GM18951 (cell line): ENCODE measurements around the gene FARP1.

Experiments used
- POLR2A ChIP-seq: IDR thresholded peaks from 4 replicates; pipeline ENCODE4 v1.6.1; 2011; ENCODE audit warnings: mild to moderate bottlenecking; ENCODE audit not compliant: insufficient read length, insufficient read depth; ENCODE audit errors: extremely low read depth
- in situ Hi-C: fragments of 300-500 bp; cut with MboI; formaldehyde crosslinking; loops from one replicate; pipeline ENCODE4 v1.12.0; 2022; ENCODE audit warnings: low sequenced_read_pairs, mixed read lengths, inconsistent platforms; ENCODE audit not compliant: unreplicated experiment

The FARP1 gene

DNA sequence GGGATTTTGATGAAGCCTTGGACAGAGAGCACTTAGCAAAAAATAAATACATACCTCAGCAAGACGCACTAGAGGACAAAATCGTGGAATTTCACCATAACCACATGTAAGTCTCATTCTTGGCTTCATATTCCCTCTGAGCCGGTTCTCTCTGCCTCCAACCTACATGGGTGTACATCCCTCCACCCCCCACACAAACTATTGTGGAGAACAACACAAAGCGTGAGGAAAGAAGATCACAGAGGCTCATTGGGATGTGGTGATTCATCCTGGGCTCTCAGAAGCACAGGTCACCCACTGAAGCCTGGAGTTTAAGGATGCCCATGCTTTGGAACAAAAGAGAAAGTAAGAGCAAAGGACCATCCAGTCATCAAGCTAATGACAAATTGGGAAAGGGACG, 241.8 kb downstream of the FARP1 start:
- in situ Hi-C loops, result no loop called here
- TF ChIP-seq POLR2A, result no peak

DNA sequence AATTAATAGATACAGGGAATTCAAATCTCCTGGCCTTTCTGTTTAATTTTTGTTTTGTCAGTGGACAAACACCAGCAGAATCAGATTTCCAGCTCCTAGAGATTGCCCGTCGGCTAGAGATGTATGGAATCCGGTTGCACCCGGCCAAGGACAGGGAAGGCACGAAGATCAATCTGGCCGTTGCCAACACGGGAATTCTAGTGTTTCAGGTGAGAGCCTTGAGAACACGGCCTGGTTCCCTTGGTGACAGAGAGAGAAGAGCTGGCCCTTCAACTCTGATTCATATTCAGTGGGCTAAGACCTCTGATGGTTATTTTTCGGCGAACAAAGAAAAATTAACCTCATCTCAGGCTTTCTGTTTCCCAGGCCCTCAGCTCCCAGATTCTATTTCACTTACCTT, 242.7 kb downstream of the FARP1 start:
- in situ Hi-C loops, result no loop called here
- TF ChIP-seq POLR2A, result no peak

DNA sequence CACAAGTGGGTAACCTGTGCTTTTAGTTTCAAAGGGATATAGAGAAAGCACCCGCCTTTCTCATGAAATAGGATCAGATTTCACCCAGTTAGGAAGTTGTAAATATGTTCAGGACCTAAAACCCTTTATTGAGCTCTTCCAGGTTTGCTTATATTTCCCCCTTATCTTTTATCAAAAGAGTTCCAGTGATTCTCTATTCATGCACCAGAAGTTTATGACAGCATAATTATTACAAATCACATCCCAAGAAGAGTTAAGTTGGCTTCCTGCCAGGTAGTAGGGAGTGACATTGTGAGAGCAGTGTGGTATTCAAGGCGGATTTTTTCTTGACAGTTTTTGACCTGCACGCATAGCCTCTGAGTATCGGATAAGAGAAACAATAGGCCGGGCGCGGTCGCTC, 243.7 kb downstream of the FARP1 start:
- in situ Hi-C loops, result no loop called here
- no peak for TF ChIP-seq POLR2A

DNA sequence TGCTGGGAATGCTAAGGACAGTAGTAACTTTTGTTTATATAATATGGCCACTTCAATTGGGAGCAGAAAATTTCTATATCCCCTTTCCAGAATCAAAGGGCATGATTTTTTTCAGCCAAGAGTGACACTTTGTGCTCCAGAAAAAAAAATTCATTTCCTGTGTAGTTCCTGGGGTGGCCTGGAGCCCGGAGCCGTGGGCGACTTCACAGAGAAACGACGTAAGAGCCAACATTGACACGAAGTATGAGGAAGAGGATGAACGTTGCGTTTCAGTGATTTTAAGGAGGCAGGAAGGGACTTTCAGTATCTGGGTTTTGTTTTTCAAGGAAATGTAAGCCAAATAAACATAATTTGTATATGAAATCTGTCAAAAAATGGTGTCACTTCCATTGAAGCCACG, 246.4 kb downstream of the FARP1 start:
- in situ Hi-C loops, result no loop called here

DNA sequence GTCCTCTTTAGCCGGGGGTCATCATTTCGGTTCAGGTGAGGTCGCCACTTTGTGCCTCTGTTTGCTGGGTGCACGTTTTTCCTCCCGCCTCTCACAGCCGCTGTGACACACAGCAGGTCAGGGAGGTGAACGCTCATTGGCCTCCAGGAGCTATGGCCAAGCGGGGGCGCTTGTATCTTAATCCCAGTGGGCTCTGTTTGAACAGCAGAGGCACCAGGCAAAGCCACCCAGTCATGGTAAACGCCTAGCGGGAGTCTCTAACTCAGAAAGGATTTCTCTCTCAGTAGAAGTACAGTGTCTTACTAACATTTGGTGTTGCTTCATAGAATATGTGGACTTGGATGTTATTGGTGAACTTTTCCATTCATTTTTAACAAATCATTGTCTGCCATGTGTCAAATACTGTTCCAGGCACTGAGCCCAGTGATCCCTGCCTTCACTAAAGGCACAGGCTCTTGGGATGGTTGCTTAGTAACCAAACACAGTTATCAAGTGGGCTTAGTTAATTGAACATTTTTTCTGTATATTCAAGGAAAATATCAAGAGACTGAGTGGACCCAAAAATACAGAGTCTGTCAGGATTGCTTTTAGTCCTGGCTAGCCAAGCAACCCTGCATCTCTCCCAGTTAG, 247.3 kb downstream of the FARP1 start:
- in situ Hi-C loops, result no loop called here
- TF ChIP-seq POLR2A, result no peak

More for the DNA sequence above, 246.4 kb downstream of the FARP1 start:
- TF ChIP-seq POLR2A, result no peak

DNA sequence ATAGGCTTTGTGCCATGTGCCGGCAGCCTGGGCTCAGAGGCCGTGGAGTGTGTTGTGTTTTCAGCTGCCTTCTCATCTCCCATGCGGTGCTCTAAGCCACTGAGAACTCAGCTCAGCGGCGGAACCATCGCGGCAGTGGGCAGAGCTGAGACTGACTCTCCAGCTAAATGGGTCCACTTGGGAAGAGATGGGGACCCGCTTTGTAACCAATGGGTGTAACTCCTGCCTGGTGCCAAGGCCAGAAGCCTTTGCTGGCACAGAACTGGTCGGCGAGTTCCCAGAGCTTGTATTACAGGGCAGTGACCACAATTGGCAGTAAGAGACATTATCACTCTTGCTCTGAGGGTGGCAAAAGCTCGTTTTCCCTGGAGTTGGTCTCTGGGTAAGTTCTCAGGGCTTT, 251.0 kb downstream of the FARP1 start:
- in situ Hi-C loops, result no loop called here
- TF ChIP-seq POLR2A, result no peak

DNA sequence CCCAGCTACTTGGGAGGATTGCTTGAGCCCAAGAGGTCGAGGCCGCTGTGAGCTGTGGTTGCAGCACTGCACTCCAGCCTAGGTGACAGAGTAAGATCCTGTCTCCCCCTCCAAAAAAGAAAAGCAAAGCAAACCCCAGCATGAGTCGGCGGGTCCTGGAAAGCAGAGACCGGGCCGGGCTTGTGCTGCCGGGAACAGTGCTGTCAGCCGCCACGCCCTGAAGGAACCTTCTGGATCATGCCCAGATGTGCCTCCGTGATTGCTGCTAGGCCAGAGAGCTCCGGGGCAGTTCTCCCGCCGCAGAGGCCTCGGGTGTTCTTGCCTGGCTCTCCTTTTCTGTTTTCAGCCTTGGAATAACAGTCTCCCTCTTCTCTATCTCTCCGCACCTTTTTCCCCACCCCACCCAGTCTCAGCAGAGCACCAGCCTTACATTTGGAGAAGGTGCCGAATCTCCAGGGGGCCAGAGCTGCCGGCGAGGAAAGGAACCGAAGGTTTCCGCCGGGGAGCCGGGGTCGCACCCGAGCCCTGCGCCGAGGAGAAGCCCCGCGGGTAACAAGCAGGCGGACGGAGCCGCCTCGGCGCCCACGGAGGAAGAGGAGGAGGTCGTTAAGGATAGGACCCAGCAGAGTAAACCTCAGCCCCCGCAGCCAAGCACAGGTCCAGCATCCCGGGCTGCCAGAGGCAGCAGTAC, 252.1 kb downstream of the FARP1 start:
- TF ChIP-seq POLR2A, result no peak
- in situ Hi-C loops, result no loop called here

DNA sequence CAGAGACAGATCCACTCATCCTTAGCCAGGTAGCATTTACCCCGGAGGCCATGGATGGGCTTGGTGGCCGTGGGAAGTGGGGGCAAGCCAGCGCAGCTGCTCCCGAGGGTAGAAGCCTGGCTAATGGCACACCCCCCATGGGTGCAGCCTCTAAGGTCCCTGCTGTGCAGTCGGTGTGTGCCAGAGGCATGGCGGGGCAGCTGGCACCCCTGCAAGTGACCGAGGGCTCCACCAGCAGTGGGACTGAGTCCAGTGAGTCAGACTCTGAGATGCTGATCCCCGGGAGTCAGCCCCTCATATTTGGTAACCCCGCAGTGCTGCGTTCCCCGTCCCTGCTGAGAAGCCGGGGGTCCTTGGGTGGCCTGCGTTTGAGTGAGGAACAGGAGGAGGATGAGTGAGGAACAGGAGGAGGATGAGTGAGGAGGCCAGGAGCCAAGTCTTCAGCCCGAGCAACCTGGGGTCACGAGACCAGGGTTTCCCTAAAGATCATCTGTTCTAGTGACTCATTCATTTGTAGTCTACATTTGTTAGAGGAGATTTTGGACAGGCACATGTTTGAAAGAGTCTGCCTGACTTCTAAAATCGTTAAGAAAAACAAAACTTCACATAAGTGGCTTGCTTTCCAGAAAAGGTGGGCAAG, 253.3 kb downstream of the FARP1 start:
- in situ Hi-C loops, result no loop called here
- no peak for TF ChIP-seq POLR2A

DNA sequence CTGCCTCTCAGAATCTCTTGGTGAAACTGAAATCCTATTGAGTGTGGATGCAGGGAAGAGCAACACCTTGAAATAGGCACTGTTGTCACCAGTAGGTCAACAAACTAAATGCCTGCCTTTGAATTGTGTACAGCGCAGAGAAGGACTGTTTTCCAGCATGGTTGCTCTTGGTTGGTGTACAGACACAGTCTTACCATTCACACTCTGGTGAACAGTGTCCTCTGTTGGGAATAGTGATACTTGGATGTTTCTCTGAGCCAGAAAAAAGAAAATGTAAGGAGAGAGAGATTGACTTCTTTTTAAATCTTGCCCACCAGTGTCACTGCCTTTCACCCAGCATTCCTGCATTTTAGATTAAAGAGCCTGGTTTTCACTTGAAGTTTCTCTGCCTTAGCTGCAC, 254.3 kb downstream of the FARP1 start:
- TF ChIP-seq POLR2A, result no peak
- in situ Hi-C loops, result no loop called here

DNA sequence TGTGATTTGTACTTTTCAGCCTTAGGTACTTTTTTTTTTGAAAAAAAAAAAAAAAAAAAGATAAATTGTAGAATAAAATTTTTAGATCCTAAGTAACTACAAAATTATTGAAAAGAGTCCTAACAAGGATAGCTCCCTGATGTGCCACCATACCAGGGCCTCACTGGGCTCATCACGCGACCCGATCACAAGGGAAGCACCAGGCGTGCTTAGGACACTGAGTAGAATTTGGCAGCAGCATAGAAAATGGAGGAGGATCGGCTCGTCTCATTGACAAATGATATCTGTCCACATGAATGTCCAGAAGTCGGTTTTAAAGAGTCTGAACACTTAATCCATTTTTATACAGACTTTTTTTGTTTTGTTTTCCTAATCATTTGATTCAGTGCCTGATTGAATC, 255.0 kb downstream of the FARP1 start:
- TF ChIP-seq POLR2A, result no peak
- in situ Hi-C loops, result no loop called here

DNA sequence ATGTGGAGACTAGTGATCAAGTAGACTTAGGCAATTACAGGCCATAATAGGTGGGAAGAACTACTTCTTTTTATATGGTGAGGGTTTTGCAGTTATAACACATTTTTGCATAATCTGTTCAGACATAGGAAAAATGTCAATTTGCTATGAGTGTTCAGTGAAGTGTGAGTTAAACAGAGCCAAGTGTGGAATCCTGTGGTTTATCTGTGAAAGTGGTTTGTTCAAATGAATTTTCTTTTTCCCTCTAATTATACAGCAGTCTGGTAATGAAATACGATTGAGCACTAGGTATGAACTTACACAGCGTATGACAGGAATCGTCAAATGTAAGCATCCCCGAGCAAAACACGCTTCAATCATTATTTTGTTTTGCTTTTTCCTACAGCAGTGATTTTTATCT, 255.7 kb downstream of the FARP1 start:
- TF ChIP-seq POLR2A, result no peak
- in situ Hi-C loops, result no loop called here

DNA sequence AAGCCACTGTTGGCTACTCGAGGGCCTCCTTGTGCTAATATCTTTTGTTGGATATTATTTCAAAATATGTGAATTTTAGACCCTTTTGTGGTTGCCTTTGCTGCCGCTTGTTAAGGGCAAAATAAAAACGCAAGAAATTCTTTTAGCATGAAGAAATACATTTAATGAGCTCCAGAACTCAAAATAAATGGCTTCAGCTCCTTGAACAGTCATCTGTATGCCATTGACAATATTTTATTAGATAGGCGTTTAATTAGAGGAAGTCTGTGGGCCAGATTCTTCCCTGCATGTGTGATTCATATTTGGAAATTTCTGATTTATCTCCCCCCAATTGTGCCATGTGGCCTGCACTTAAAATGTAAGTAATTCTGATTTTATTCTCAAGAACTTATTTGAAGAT, 256.9 kb downstream of the FARP1 start:
- no peak for TF ChIP-seq POLR2A
- in situ Hi-C loops, result loop anchor here (25.0 kb wide), 1 partner anchor 537 kb away; no protein-coding TSS in a partner anchor

DNA sequence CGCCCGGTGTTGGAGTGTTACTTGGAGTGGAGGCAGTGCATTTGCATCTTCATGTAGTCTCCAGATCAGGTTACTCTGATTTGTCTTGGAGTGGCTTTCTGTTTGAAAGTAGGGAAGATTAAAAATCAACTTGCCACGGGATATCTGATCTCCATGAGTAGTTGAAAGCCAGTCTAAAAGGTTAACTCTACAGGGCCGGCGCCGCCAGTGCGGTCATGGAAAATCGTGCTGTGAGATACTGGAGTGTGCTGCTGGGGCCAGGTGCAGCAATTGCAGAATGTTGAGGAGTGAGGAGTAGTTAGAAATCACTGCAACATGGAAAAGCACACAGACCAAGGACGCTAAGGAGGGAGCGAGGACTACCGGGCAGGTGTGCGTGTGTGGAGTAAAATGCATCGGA, 259.0 kb downstream of the FARP1 start:
- no peak for TF ChIP-seq POLR2A
- in situ Hi-C loops, result loop anchor here (25.0 kb wide), 1 partner anchor 540 kb away; no protein-coding TSS in a partner anchor

DNA sequence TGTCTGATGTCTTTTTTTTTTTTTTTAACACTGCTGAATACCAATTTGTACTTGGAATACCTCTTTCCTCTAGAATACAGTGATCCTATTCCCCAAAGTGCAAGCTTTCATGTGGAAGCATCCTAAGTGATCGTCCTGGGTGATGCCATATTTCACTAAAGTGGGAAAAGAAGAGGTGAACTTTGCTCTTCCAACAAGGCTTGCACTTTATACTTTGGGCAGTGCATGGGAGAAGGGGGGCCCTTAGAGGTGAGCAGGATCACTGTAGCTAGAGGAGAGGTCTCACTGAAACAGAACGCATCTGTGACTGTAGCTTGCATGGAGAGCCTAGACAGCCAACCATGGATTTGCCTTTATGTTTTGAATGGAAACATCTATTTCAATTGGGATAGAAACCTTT, 260.2 kb downstream of the FARP1 start:
- TF ChIP-seq POLR2A, result no peak
- in situ Hi-C loops, result loop anchor here (25.0 kb wide), 1 partner anchor 541 kb away; no protein-coding TSS in a partner anchor
